Body of pancreas (tissue), 4 donors: Measurements from ENCODE around the gene MICAL2.

Source experiments
- CTCF ChIP-seq, 7 experiments: fragments of 450-650 bp in 4 of 7; fragments of 200-600 bp in 3 of 7; sonication (generic) in 3 of 7; IDR thresholded peaks; one replicate each; pipeline ENCODE4 v1.5.1; 2016 to 2019; ENCODE audit warnings: antibody characterized with exemption in 7 of 7
- POLR2A ChIP-seq, 3 donors: fragments of 450-650 bp; IDR thresholded peaks; one replicate each; pipeline ENCODE4 v1.6.1; 2016; ENCODE audit warnings: antibody characterized with exemption in 3 of 3, mild to moderate bottlenecking in 2 of 3

GRCh38 chr11:12097219-12097618 lies 13.2 kb upstream of the MICAL2 start:
- TF ChIP-seq CTCF (IDR thresholded peaks at IDR 0.05) (no peak), POLR2A (IDR thresholded peaks at IDR 0.05) (no peak)
